K562 (cell line): ENCODE measurements around the gene PSMD10. TPM values are rescaled to one million over a fixed set of nuclear protein-coding genes. Genes with fewer than 3 reads are reported as not detected.
A peak's percentile ranks its signal among the peaks of the same experiment; 100 is the strongest.

ENCODE experiments used
- BCOR ChIP-seq: fragments of 450-650 bp; IDR thresholded peaks from 2 replicates; pipeline ENCODE4 v1.6.1; 2016
- CEBPG ChIP-seq, 3 experiments: fragments of 200-800 bp in 1 of 3; sonication (Bioruptor generic) in 1 of 3; sonication (generic) in 1 of 3; formaldehyde crosslinking in 1 of 3; IDR thresholded peaks in 2 of 3; conservative IDR thresholded peaks in 1 of 3; 2 replicates each; pipeline versions ENCODE4 v1.6.1 to v1.8.0; 2016 to 2022; ENCODE audit warnings: missing compliant biosample characterization in 2 of 3, missing genetic modification characterization in 2 of 3, mild to moderate bottlenecking in 1 of 3, missing genetic modification reagents in 1 of 3
- DPF2 ChIP-seq: fragments of 450-650 bp; IDR thresholded peaks from 2 replicates; pipeline ENCODE4 v1.6.1; 2016
- E2F4 ChIP-seq: sonication (generic); formaldehyde crosslinking; IDR thresholded peaks from 2 replicates; pipeline ENCODE4 v1.8.0; 2022; ENCODE audit warnings: mild to moderate bottlenecking, low read depth, missing genetic modification reagents
- EP400 ChIP-seq: fragments of 450-650 bp; IDR thresholded peaks from 2 replicates; pipeline ENCODE4 v1.6.1; 2017; ENCODE audit warnings: antibody characterized with exemption, mild to moderate bottlenecking, moderate library complexity
- HDAC3 ChIP-seq: fragments of 450-650 bp; IDR thresholded peaks from 2 replicates; pipeline ENCODE4 v1.6.1; 2018; ENCODE audit warnings: borderline replicate concordance, mild to moderate bottlenecking, moderate library complexity; ENCODE audit not compliant: partially characterized antibody
- IRF1 ChIP-seq: sonication (generic); formaldehyde crosslinking; IDR thresholded peaks from 2 replicates; pipeline ENCODE4 v1.8.0; 2022; ENCODE audit warnings: missing genetic modification reagents, mild to moderate bottlenecking, borderline replicate concordance
- JUN ChIP-seq, 2 experiments: sonication (generic) in 1 of 2; formaldehyde crosslinking in 1 of 2; IDR thresholded peaks; 2 replicates each; pipeline versions ENCODE4 v1.6.1 to v1.8.0; 2012 to 2022; ENCODE audit warnings: borderline replicate concordance in 2 of 2, mild to moderate bottlenecking in 2 of 2, improper control_type of control experiment in 1 of 2, low read depth in 1 of 2, low read length in 1 of 2, missing genetic modification reagents in 1 of 2
- NCOR1 ChIP-seq: fragments of 450-650 bp; IDR thresholded peaks from 2 replicates; pipeline ENCODE4 v1.6.1; 2016; ENCODE audit warnings: mild to moderate bottlenecking, moderate library complexity
- NR2F6 ChIP-seq: fragments of 450-650 bp; formaldehyde crosslinking; IDR thresholded peaks from 2 replicates; pipeline ENCODE4 v1.4.0; 2020; ENCODE audit warnings: mild to moderate bottlenecking
- RCOR1 ChIP-seq, 2 experiments: IDR thresholded peaks; 2 replicates each; pipeline ENCODE4 v1.6.1; 2012; ENCODE audit warnings: low read depth in 2 of 2, low read length in 2 of 2, borderline replicate concordance in 1 of 2, improper control_type of control experiment in 1 of 2
- SOX6 ChIP-seq: fragments of 450-650 bp; IDR thresholded peaks from 2 replicates; pipeline ENCODE4 v1.6.1; 2014; ENCODE audit warnings: mild to moderate bottlenecking
- TAL1 ChIP-seq: fragments of 450-650 bp; IDR thresholded peaks from 2 replicates; pipeline ENCODE4 v1.6.1; 2016; ENCODE audit warnings: mild to moderate bottlenecking
- TEAD1 ChIP-seq, 2 experiments: fragments of 450-650 bp in 1 of 2; sonication (generic) in 1 of 2; formaldehyde crosslinking; IDR thresholded peaks; 2 replicates each; pipeline versions ENCODE4 v1.4.0 to v1.8.0; 2020 to 2022; ENCODE audit warnings: mild to moderate bottlenecking in 2 of 2, missing genetic modification reagents in 1 of 2
- ZMIZ1 ChIP-seq, 2 experiments: fragments of 150-350 bp in 1 of 2; IDR thresholded peaks; 2 replicates each; pipeline ENCODE4 v1.6.1; 2012 to 2016; ENCODE audit warnings: low read depth in 2 of 2, low read length in 2 of 2, mild to moderate bottlenecking in 1 of 2, moderate library complexity in 1 of 2
- polyA plus RNA-seq, 8 experiments: library from polyadenylated mRNA; depleted of rRNA in 4 of 8; stranded (reverse) in 5 of 8; unstranded in 3 of 8; fragments of >200 nt; fragmentation: Nextera tagmentation in 2 of 8; fragmentation: Illumina TruSeq in 1 of 8; extraction: Ambion mirVana in 2 of 8; extraction: Trizol in 1 of 8; gene quantifications; 2 replicates each; pipeline versions ENCODE4 v1.2.1 to v1.2.3, GENCODE V29; 2011 to 2014; ENCODE audit warnings: inconsistent platforms in 1 of 8, missing spikeins in 1 of 8
- total RNA-seq, 7 experiments: library from RNA; depleted of rRNA in 6 of 7; stranded (reverse); fragments of >200 nt in 6 of 7; fragmentation: Illumina TruSeq in 2 of 7; extraction: Trizol in 2 of 7; gene quantifications; 2 replicates each; pipeline versions ENCODE4 v1.2.1 to v1.2.3, GENCODE V29; 2011 to 2021; ENCODE audit warnings: low replicate concordance in 1 of 7
- TF ChIP-seq, protein P1 (sequence below): IDR thresholded peaks from 3 replicates; pipeline ENCODE4 v1.6.1; 2011; ENCODE audit warnings: borderline replicate concordance, mild to moderate bottlenecking, moderate library complexity; ENCODE audit not compliant: insufficient read length; ENCODE audit errors: extremely low read depth
- TF ChIP-seq, protein P2 (sequence below): IDR thresholded peaks from 2 replicates; pipeline ENCODE4 v1.6.1; 2014; ENCODE audit warnings: antibody characterized with exemption

Gene PSMD10
- total and polyA plus RNA-seq, 9 of the 15 experiments (the other 6 are each of a cell fraction or from before 2014, with no cell fraction given), result 47.8 to 163 (median 70.4) TPM

DNA sequence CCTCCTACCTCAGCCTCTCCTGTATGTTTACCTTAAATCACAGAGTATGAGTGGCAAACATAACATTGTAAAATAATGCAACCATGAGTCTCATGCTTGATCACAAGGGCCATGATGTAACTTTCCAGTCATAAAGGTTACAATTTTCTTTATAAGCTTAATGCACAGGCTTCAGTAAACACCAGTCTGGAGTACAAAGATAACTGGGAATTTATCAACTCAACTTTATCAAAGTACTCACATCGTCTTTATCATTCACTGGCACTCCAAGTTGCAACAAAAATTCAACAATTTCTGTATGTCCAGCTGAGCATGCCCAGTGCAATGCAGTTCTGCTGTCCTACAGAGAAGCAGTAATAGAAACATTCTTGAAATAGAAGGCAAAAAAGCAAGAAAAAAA lies 2.8 kb downstream of the PSMD10 start (continued):
- TF ChIP-seq ZMIZ1 (IDR thresholded peaks at IDR 0.05; ENCODE audit: low read depth in 2 of 2, low read length in 2 of 2), result 0 out of 4 replicates have a peak, but pooled peaks of 1 of the 2 experiments have one; percentile 46
- TF ChIP-seq CEBPG (CRISPR knock-in tag; IDR thresholded peaks at IDR 0.05), result peak; percentile 29; the same call in 1 of the 2 replicates
- peak in 1 of 2 experiments; percentile 84; a peak in 3 of 4 replicates for TF ChIP-seq CEBPG (tag; conservative IDR thresholded peaks at IDR 0.05 in 1 of 2, IDR thresholded peaks at IDR 0.05 in 1 of 2)
- no peak for TF ChIP-seq JUN (IDR thresholded peaks at IDR 0.05; ENCODE audit: borderline replicate concordance, low read depth, low read length)
- no peak for TF ChIP-seq JUN (CRISPR knock-in tag; IDR thresholded peaks at IDR 0.05; ENCODE audit: borderline replicate concordance)
- TF ChIP-seq, protein P1, sequence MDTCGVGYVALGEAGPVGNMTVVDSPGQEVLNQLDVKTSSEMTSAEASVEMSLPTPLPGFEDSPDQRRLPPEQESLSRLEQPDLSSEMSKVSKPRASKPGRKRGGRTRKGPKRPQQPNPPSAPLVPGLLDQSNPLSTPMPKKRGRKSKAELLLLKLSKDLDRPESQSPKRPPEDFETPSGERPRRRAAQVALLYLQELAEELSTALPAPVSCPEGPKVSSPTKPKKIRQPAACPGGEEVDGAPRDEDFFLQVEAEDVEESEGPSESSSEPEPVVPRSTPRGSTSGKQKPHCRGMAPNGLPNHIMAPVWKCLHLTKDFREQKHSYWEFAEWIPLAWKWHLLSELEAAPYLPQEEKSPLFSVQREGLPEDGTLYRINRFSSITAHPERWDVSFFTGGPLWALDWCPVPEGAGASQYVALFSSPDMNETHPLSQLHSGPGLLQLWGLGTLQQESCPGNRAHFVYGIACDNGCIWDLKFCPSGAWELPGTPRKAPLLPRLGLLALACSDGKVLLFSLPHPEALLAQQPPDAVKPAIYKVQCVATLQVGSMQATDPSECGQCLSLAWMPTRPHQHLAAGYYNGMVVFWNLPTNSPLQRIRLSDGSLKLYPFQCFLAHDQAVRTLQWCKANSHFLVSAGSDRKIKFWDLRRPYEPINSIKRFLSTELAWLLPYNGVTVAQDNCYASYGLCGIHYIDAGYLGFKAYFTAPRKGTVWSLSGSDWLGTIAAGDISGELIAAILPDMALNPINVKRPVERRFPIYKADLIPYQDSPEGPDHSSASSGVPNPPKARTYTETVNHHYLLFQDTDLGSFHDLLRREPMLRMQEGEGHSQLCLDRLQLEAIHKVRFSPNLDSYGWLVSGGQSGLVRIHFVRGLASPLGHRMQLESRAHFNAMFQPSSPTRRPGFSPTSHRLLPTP, result no peak
- TF ChIP-seq NR2F6 (CRISPR knock-in tag), result no peak
- TF ChIP-seq IRF1, result no peak
- TF ChIP-seq E2F4 (CRISPR knock-in tag), result no peak
- peak; percentile 87 for TF ChIP-seq DPF2
- peak; percentile 67 for TF ChIP-seq EP400
- peak in 1 of 2 experiments; percentile 66; a peak in 1 of 4 replicates for TF ChIP-seq RCOR1 (IDR thresholded peaks at IDR 0.05; ENCODE audit: borderline replicate concordance in 1 of 2, low read depth in 2 of 2, low read length in 2 of 2)
- no peak for TF ChIP-seq BCOR
- TF ChIP-seq SOX6, result peak; percentile 91
- TF ChIP-seq, protein P2, sequence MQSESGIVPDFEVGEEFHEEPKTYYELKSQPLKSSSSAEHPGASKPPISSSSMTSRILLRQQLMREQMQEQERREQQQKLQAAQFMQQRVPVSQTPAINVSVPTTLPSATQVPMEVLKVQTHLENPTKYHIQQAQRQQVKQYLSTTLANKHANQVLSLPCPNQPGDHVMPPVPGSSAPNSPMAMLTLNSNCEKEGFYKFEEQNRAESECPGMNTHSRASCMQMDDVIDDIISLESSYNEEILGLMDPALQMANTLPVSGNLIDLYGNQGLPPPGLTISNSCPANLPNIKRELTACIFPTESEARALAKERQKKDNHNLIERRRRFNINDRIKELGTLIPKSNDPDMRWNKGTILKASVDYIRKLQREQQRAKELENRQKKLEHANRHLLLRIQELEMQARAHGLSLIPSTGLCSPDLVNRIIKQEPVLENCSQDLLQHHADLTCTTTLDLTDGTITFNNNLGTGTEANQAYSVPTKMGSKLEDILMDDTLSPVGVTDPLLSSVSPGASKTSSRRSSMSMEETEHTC, result 0 out of 2 replicates have a peak, but pooled peaks have one; percentile 27
- peak; percentile 88 for TF ChIP-seq NCOR1
- TF ChIP-seq HDAC3, result peak; percentile 81
- TF ChIP-seq TEAD1 (CRISPR knock-in tag; IDR thresholded peaks at IDR 0.05), result 0 out of 4 replicates have a peak, but pooled peaks of 1 of the 2 experiments have one; percentile 47
- TF ChIP-seq TAL1, result peak; percentile 95
